K562 (cell line): ENCODE data around the gene CACNA1I.

ENCODE experiments used
- CGGBP1 ChIP-seq: fragments of 250-450 bp; sonication (Bioruptor Pico); IDR thresholded peaks from 2 replicates; pipeline ENCODE4 v1.9.0; 2021; ENCODE audit warnings: mild to moderate bottlenecking
- ELK1 ChIP-seq: sonication (generic); formaldehyde crosslinking; IDR thresholded peaks from 2 replicates; pipeline ENCODE4 v1.8.1; 2022; ENCODE audit warnings: missing genetic modification reagents
- GABPA ChIP-seq: fragments of 200-800 bp; sonication (Bioruptor generic); conservative IDR thresholded peaks from 2 replicates; pipeline ENCODE4 v1.6.1; 2016; ENCODE audit warnings: low read depth, missing genetic modification characterization, missing compliant biosample characterization
- MYBL2 ChIP-seq, 2 experiments: fragments of 450-650 bp in 1 of 2; sonication (generic) in 1 of 2; formaldehyde crosslinking in 1 of 2; IDR thresholded peaks; 2 replicates each; pipeline versions ENCODE4 v1.6.1 to v1.8.1; 2017 to 2022; ENCODE audit warnings: borderline replicate concordance in 1 of 2, inconsistent platforms in 1 of 2, low read depth in 1 of 2, mild to moderate bottlenecking in 1 of 2, missing genetic modification reagents in 1 of 2, moderate library complexity in 1 of 2
- NRF1 ChIP-seq, 2 experiments: fragments of 450-650 bp; IDR thresholded peaks in 1 of 2; conservative IDR thresholded peaks in 1 of 2; 2 replicates each; pipeline ENCODE4 v1.6.1; 2014; ENCODE audit warnings: mild to moderate bottlenecking in 2 of 2
- TCF7 ChIP-seq: sonication (generic); IDR thresholded peaks from 2 replicates; pipeline ENCODE4 v1.6.1; 2016; ENCODE audit warnings: antibody characterized with exemption, borderline replicate concordance
- ZZZ3 ChIP-seq: fragments of 450-650 bp; IDR thresholded peaks from 2 replicates; pipeline ENCODE4 v1.6.1; 2016; ENCODE audit warnings: antibody characterized with exemption, mild to moderate bottlenecking, moderate library complexity
- TF ChIP-seq, protein P1 (sequence below): sonication (generic); formaldehyde crosslinking; IDR thresholded peaks from 2 replicates; pipeline ENCODE4 v1.8.1; 2023; ENCODE audit warnings: mild to moderate bottlenecking, missing genetic modification reagents
- TF ChIP-seq, protein P2 (sequence below), 3 experiments: IDR thresholded peaks in 2 of 3; conservative IDR thresholded peaks in 1 of 3; 2 replicates each; pipeline ENCODE4 v1.5.1; 2011 to 2012; ENCODE audit warnings: low read length in 3 of 3, mild to moderate bottlenecking in 3 of 3, control low read depth in 2 of 3, improper control_type of control experiment in 1 of 3, inconsistent platforms in 1 of 3, low read depth in 1 of 3, mixed read lengths in 1 of 3, moderate library complexity in 1 of 3; ENCODE audit not compliant: insufficient read depth in 2 of 3

DNA sequence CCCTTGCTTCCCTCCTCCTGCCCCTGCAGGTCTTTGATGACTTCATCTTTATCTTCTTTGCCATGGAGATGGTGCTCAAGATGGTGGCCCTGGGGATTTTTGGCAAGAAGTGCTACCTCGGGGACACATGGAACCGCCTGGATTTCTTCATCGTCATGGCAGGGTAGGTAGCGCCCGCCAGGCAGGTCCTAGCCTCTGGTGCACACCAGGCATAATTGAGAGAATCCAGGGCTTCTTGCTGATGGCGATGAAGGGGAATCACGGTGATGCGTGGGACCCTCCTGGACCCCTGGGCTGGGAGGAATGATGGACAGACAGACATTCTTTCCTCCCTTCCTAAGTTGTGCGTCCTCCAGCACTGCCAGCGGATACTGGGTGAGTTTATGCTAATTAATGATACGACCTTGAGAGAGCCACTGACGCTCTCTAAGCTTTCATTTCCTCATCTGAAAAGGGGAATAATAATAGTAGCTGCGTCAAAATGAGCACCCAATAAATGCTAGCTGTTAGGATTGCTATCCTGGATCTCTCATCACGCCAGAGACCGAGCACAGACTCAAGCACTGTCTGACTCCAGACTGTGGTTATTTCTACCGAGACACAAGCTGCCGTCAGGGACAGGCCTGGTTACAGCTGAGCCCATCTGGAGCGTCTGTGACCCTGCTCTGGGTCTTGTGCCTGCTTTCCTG is 30.1 kb downstream of the CACNA1I start:
- no peak for TF ChIP-seq GABPA (tag)
- TF ChIP-seq, protein P1, sequence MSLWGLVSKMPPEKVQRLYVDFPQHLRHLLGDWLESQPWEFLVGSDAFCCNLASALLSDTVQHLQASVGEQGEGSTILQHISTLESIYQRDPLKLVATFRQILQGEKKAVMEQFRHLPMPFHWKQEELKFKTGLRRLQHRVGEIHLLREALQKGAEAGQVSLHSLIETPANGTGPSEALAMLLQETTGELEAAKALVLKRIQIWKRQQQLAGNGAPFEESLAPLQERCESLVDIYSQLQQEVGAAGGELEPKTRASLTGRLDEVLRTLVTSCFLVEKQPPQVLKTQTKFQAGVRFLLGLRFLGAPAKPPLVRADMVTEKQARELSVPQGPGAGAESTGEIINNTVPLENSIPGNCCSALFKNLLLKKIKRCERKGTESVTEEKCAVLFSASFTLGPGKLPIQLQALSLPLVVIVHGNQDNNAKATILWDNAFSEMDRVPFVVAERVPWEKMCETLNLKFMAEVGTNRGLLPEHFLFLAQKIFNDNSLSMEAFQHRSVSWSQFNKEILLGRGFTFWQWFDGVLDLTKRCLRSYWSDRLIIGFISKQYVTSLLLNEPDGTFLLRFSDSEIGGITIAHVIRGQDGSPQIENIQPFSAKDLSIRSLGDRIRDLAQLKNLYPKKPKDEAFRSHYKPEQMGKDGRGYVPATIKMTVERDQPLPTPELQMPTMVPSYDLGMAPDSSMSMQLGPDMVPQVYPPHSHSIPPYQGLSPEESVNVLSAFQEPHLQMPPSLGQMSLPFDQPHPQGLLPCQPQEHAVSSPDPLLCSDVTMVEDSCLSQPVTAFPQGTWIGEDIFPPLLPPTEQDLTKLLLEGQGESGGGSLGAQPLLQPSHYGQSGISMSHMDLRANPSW (CRISPR knock-in tag) = no peak
- TF ChIP-seq ZZZ3 = no peak
- TF ChIP-seq CGGBP1 (CRISPR knock-in tag) = no peak
- no peak for TF ChIP-seq NRF1 (conservative IDR thresholded peaks at IDR 0.05 in 1 of 2, IDR thresholded peaks at IDR 0.05 in 1 of 2)
- TF ChIP-seq, protein P2, sequence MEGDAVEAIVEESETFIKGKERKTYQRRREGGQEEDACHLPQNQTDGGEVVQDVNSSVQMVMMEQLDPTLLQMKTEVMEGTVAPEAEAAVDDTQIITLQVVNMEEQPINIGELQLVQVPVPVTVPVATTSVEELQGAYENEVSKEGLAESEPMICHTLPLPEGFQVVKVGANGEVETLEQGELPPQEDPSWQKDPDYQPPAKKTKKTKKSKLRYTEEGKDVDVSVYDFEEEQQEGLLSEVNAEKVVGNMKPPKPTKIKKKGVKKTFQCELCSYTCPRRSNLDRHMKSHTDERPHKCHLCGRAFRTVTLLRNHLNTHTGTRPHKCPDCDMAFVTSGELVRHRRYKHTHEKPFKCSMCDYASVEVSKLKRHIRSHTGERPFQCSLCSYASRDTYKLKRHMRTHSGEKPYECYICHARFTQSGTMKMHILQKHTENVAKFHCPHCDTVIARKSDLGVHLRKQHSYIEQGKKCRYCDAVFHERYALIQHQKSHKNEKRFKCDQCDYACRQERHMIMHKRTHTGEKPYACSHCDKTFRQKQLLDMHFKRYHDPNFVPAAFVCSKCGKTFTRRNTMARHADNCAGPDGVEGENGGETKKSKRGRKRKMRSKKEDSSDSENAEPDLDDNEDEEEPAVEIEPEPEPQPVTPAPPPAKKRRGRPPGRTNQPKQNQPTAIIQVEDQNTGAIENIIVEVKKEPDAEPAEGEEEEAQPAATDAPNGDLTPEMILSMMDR (IDR thresholded peaks at IDR 0.05 in 2 of 3, conservative IDR thresholded peaks at IDR 0.05 in 1 of 3; ENCODE audit: insufficient read depth in 2 of 3, low read depth in 1 of 3, low read length in 3 of 3) = no peak
- no peak for TF ChIP-seq ELK1 (CRISPR knock-in tag)
- no peak for TF ChIP-seq TCF7
- no peak for TF ChIP-seq MYBL2 (IDR thresholded peaks at IDR 0.05; ENCODE audit: low read depth)
- TF ChIP-seq MYBL2 (CRISPR knock-in tag; IDR thresholded peaks at IDR 0.05; ENCODE audit: borderline replicate concordance) = no peak
